Adrenal gland (tissue), 5 donors: Measurements from ENCODE around the gene GPATCH8.

ENCODE experiments used
- POLR2A ChIP-seq, 2 donors: fragments of 450-650 bp; IDR thresholded peaks; one replicate each; pipeline ENCODE4 v1.6.1; 2017; ENCODE audit warnings: antibody characterized with exemption in 2 of 2, mild to moderate bottlenecking in 2 of 2, moderate library complexity in 1 of 2
- TF ChIP-seq, protein P1 (sequence below), 6 experiments: fragments of 450-650 bp in 4 of 6; fragments of 200-600 bp in 2 of 6; sonication (generic) in 1 of 6; IDR thresholded peaks; 1 replicate in 5 of 6; 2 replicates in 1 of 6; pipeline versions ENCODE4 v1.5.1 to v1.8.0; 2016 to 2021; ENCODE audit warnings: antibody characterized with exemption in 6 of 6, mild to moderate bottlenecking in 2 of 6, moderate library complexity in 1 of 6
- donor health status: DM: no; HTN: no; CAD: no.

GRCh38 chr17:44384823-44385286 lies 118.4 kb downstream of the GPATCH8 start:
- TF ChIP-seq, protein P1, sequence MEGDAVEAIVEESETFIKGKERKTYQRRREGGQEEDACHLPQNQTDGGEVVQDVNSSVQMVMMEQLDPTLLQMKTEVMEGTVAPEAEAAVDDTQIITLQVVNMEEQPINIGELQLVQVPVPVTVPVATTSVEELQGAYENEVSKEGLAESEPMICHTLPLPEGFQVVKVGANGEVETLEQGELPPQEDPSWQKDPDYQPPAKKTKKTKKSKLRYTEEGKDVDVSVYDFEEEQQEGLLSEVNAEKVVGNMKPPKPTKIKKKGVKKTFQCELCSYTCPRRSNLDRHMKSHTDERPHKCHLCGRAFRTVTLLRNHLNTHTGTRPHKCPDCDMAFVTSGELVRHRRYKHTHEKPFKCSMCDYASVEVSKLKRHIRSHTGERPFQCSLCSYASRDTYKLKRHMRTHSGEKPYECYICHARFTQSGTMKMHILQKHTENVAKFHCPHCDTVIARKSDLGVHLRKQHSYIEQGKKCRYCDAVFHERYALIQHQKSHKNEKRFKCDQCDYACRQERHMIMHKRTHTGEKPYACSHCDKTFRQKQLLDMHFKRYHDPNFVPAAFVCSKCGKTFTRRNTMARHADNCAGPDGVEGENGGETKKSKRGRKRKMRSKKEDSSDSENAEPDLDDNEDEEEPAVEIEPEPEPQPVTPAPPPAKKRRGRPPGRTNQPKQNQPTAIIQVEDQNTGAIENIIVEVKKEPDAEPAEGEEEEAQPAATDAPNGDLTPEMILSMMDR (IDR thresholded peaks at IDR 0.05), result no peak
- TF ChIP-seq POLR2A (IDR thresholded peaks at IDR 0.05), result no peak
